ENCODE measurements around the gene SMURF2.

DNA sequence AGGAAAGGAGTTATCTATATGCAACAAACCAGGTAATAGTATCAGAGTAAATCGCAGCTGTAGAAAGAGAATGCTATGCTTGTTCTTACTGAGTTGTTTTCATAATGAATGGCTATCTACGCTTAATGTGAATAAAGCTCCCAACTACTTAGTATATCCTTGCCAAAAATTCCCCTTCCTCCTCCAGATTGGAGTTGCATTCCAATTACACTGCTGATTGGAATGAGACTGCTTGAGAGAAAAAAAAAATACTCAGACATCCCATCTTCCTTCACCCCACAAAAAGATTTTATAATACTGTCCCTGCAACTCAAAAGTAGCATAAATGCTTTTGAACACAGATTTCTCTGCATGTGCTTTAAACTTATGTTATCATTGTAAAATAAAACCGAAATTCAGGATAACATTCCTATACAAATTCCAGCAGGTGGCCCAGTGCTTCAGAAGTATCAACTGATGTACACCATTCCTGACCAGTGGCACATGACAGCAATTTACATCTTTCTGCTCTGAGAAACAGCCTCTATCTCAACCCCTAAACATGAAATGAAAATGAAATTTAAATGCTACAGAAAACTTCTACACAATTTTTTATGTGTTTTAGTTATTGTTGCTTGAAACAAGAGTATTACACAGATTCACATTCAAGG lies 47.0 kb downstream of the SMURF2 start:
- TF ChIP-seq SP1 (IDR thresholded peaks at IDR 0.05) (no peak), ARNT (IDR thresholded peaks at IDR 0.05) (no peak), L3MBTL2 (conservative IDR thresholded peaks at IDR 0.05) (no peak), BHLHE40 (IDR thresholded peaks at IDR 0.05; ENCODE audit: borderline replicate concordance) (no peak), NFRKB (IDR thresholded peaks at IDR 0.05) (no peak), HDGF (IDR thresholded peaks at IDR 0.05; ENCODE audit: borderline replicate concordance) (no peak), FOXA1 (IDR thresholded peaks at IDR 0.05) (no peak), ELF4 (IDR thresholded peaks at IDR 0.05) (no peak), SUZ12 (IDR thresholded peaks at IDR 0.05) (no peak), ZNF384 (IDR thresholded peaks at IDR 0.05) (no peak), LEF1 (IDR thresholded peaks at IDR 0.05; ENCODE audit: borderline replicate concordance) (no peak)
